Adrenal gland (tissue), 12 donors: ENCODE data around the gene DSG2. TPM values are rescaled to one million over a fixed set of nuclear protein-coding genes. Genes with fewer than 3 reads are reported as not detected.

Experiments
- DNase-seq, 7 donors: peaks; one replicate each; pipeline ENCODE4 v3.0.0-alpha.2; 2019 to 2020
- H3K27ac ChIP-seq, 5 donors: fragments of 200-600 bp; sonication (generic) in 4 of 5; 1 replicate in 3 of 5; 2 replicates in 2 of 5; pipeline versions ENCODE4 v1.5.1 to v1.8.0; 2016 to 2020; ENCODE audit warnings: mild to moderate bottlenecking in 1 of 5
- H3K27me3 ChIP-seq: fragments of 200-600 bp; 2 replicates; pipeline ENCODE4 v1.8.0; 2021
- H3K36me3 ChIP-seq, 2 donors: fragments of 200-600 bp; replicated peaks in 1 of 2; 1 replicate in 1 of 2; 2 replicates in 1 of 2; pipeline versions ENCODE4 v1.5.1 to v1.8.0; 2018 to 2022
- H3K4me1 ChIP-seq, 2 donors: fragments of 200-600 bp; replicated peaks in 1 of 2; 1 replicate in 1 of 2; 2 replicates in 1 of 2; pipeline versions ENCODE4 v1.5.1 to v1.8.0; 2018 to 2021
- H3K4me3 ChIP-seq, 4 donors: fragments of 200-600 bp; sonication (generic) in 3 of 4; one replicate each; pipeline ENCODE4 v1.5.1; 2016 to 2018
- H3K9me3 ChIP-seq, 3 donors: fragments of 200-600 bp; sonication (generic) in 1 of 3; replicated peaks in 1 of 3; 1 replicate in 2 of 3; 2 replicates in 1 of 3; pipeline versions ENCODE4 v1.5.1 to v1.8.0; 2016 to 2021
- CTCF ChIP-seq, 6 experiments: fragments of 450-650 bp in 4 of 6; fragments of 200-600 bp in 2 of 6; sonication (generic) in 1 of 6; IDR thresholded peaks; 1 replicate in 5 of 6; 2 replicates in 1 of 6; pipeline versions ENCODE4 v1.5.1 to v1.8.0; 2016 to 2021; ENCODE audit warnings: antibody characterized with exemption in 6 of 6, mild to moderate bottlenecking in 2 of 6, moderate library complexity in 1 of 6
- POLR2A ChIP-seq, 2 donors: fragments of 450-650 bp; IDR thresholded peaks; one replicate each; pipeline ENCODE4 v1.6.1; 2017; ENCODE audit warnings: antibody characterized with exemption in 2 of 2, mild to moderate bottlenecking in 2 of 2, moderate library complexity in 1 of 2
- WGBS, 4 donors: extraction: QIAGEN DNeasy Blood & Tissue Kit in 2 of 4; methylation state at CpG; one replicate each; pipeline versions ENCODE4 v1.1.5 to v1.1.7; 2013 to 2017; 5-methylcytosine and 5-hydroxymethylcytosine counted together
- intact Hi-C, 2 donors: fragments of 100-400 bp; cut with DNase I; formaldehyde crosslinking; loops; one replicate each; pipeline versions ENCODE4 v1.14.1 to v1.15.0; 2022 to 2023
- polyA plus RNA-seq, 3 donors: library from polyadenylated mRNA; stranded (reverse); fragments of 200-250 nt in 2 of 3; fragments of 350-450 nt in 1 of 3; fragmentation: Illumina TruSeq in 1 of 3; extraction: RNeasy Lipid Tissue Mini Kit (QIAGEN cat#74804) in 1 of 3; gene quantifications; one replicate each; pipeline ENCODE4 v1.2.3, GENCODE V29; 2013 to 2014
- total RNA-seq, 9 donors: library from RNA; depleted of rRNA in 4 of 9; stranded (reverse); fragments of >200 nt in 4 of 9; fragments of 120-200 nt in 1 of 9; fragmentation: NEBNext Ultra II Directional in 1 of 9; extraction: Animal tissue kit (Norgen Biotek cat#: 25700) in 1 of 9; gene quantifications; one replicate each; pipeline versions ENCODE4 v1.1.0 to v1.2.4, GENCODE V29; 2013 to 2023
- donor health status: healthy with polysubstance abuse.
- donor health status: Bipolar disorder and iron deficiency.
- donor health status: DM: yes; HTN: yes; CAD: no.
- donor health status: DM: no; HTN: no; CAD: no.
- donor health status: DM: no; HTN: no; CAD: no.
- donor health status: DM: yes; HTN: yes; CAD: no.

The DSG2 gene
- total and polyA plus RNA-seq, 12 donors: 0.32 to 6.8 (median 2.1) TPM

GRCh38 chr18:31511098-31511497, 13.1 kb downstream of the DSG2 start:
- Histone ChIP-seq H3K4me3 (no peak overlapping the region), H3K36me3 (no peaks in the 10 kb centered on the region), H3K27ac (no peak overlapping the region), H3K9me3 (no peaks in the 10 kb centered on the region), H3K4me1 (no peaks in the 10 kb centered on the region), H3K27me3 (peaks cover 4% of the 10 kb centered on the region)
- 54 to 63% (median 58%) methylated on average over 5 to 6 of the region's 6 CpGs for WGBS, 4 donors
- DNase-seq: no peak
- TF ChIP-seq POLR2A (IDR thresholded peaks at IDR 0.05): no peak
- TF ChIP-seq CTCF (IDR thresholded peaks at IDR 0.05): no peak
- intact Hi-C loops: no loop called here

GRCh38 chr18:31512203-31512764, 14.3 kb downstream of the DSG2 start:
- H3K36me3 ChIP-seq: no peaks in the 10 kb centered on the region
- no peaks in the 10 kb centered on the region for H3K9me3 ChIP-seq
- H3K27me3 ChIP-seq: peaks cover 4% of the 10 kb centered on the region
- intact Hi-C loops: no loop called here
- 69 to 82% (median 73%) methylated on average over 5 to 6 of the region's 6 CpGs for WGBS, 4 donors
- no peak overlapping the region for H3K27ac ChIP-seq
- H3K4me1 ChIP-seq: no peaks in the 10 kb centered on the region
- no peak for DNase-seq
- no peak for TF ChIP-seq CTCF (IDR thresholded peaks at IDR 0.05)
- TF ChIP-seq POLR2A (IDR thresholded peaks at IDR 0.05): no peak
- H3K4me3 ChIP-seq: no peak overlapping the region

GRCh38 chr18:31513189-31513935, 15.4 kb downstream of the DSG2 start:
- WGBS, 4 donors: 39 to 49% (median 43%) methylated on average over 4 of the region's 4 CpGs
- intact Hi-C loops: no loop called here

GRCh38 chr18:31516437-31516836, 18.5 kb downstream of the DSG2 start:
- H3K4me3 ChIP-seq: no peak overlapping the region
- TF ChIP-seq CTCF (IDR thresholded peaks at IDR 0.05) (no peak), POLR2A (IDR thresholded peaks at IDR 0.05) (no peak)
- H3K27me3 ChIP-seq: no peaks in the 10 kb centered on the region
- intact Hi-C loops: no loop called here
- no peaks in the 10 kb centered on the region for H3K4me1 ChIP-seq
- DNase-seq: no peak
- H3K9me3 ChIP-seq: no peaks in the 10 kb centered on the region
- no peak overlapping the region for H3K27ac ChIP-seq
- 70 to 92% (median 87%) methylated on average over 3 of the region's 3 CpGs for WGBS, 4 donors
- H3K36me3 ChIP-seq: no peaks in the 10 kb centered on the region

More at GRCh38 chr18:31513189-31513935, 15.4 kb downstream of the DSG2 start:
- H3K4me3 ChIP-seq: no peak overlapping the region
- H3K36me3 ChIP-seq: no peaks in the 10 kb centered on the region
- no peaks in the 10 kb centered on the region for H3K4me1 ChIP-seq
- H3K9me3 ChIP-seq: no peaks in the 10 kb centered on the region
- peaks cover 4% of the 10 kb centered on the region for H3K27me3 ChIP-seq
- DNase-seq: no peak
- no peak overlapping the region for H3K27ac ChIP-seq
- TF ChIP-seq POLR2A (IDR thresholded peaks at IDR 0.05): no peak
- no peak for TF ChIP-seq CTCF (IDR thresholded peaks at IDR 0.05)
